ENCODE data around the gene PRIM1.
"Not testable (repeated sequence)": the region's sequence is repeated elsewhere in the genome, so short reads cannot be mapped to it uniquely, and the experiment has no call there.

PRIM1 gene

DNA sequence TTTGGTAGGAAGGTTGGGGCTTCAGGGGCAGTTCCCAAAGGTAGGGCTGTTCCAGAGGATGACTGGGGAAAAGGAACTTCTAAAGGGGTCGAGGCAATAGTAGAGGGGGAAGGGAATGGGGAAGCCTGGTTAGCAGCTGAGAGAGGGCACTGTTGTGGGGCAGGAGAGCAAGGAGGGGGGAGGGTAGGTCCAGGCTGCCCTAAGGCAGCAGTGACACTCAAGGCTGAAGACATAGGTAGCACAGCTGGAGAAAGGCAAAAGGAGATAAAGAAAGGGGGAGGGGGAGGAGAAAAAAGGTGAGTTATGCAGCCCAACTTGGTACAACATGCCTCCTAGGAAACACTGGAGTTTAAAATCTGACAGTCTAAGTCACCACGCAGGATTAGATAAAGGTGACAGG is 30.9 kb downstream of the PRIM1 start:
- FAIRE-seq, result no peak
- no peak for DNase-seq (ENCODE audit: extremely low spot score, insufficient read length, low read depth)

DNA sequence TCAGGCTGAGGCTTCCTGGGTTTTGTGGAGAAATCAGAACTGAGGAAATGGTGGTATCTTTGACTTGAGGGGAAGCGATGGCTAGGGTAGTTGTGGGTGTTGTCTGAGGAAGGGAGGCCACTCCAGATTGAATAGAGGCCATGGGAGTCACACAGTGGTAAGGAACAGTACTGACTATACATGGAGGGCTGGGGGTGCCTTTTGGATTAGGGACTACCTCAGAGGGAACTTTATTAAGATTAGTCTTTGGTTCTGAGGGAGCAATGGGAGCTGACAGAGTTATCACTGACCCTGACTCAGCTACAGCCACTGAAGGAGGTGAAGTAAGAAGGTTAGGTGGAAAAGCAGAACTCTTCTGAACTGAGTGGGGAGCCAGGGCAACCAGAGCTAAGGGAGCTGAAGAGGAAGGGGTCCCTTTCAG is 31.4 kb downstream of the PRIM1 start:
- no peak for FAIRE-seq
- DNase-seq (ENCODE audit: extremely low spot score, insufficient read length, low read depth), result no peak

DNA sequence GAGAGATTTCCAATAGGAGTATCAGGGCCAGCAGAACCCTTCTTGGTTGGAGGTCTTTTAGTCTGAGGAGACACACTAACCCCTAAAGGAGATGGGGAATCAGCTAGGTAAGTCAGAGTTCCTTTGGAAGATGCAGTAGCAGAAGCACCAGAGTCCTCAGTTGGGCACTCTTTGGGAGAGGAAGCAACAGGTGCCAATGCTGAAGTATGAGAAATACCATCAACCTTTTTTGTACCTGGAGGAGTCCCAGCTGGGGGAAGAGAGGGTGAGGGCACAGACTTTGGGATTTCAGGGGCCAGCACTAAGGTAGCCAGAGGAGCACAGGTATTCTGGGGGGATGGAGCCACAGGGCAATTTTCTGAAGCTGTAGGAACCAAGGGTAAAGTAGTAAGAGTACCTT is 33.1 kb downstream of the PRIM1 start:
- DNase-seq (ENCODE audit: extremely low spot score, insufficient read length, low read depth), result no peak
- no peak for FAIRE-seq

DNA sequence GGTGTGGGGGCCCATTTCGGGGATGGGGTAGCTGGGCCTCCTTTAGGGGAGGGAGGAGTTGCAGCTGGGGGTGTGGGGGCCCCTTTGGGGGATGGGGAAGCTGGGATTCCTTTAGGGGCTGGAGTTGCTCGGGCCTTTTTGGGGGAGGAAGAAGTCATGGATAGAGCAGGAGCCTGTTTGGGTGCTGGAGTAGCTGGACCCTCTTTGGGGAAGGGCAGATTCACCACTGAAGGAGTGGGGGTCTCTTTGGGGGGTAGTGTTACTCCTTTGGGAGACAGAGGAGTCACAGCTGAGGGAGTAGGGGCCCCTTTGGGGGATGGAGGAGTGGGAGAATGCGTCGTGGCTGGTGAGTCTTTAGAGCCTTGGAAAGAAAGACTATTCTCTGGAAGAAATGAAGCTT is 33.5 kb downstream of the PRIM1 start:
- no peak for FAIRE-seq
- DNase-seq (ENCODE audit: extremely low spot score, insufficient read length, low read depth), result no peak

DNA sequence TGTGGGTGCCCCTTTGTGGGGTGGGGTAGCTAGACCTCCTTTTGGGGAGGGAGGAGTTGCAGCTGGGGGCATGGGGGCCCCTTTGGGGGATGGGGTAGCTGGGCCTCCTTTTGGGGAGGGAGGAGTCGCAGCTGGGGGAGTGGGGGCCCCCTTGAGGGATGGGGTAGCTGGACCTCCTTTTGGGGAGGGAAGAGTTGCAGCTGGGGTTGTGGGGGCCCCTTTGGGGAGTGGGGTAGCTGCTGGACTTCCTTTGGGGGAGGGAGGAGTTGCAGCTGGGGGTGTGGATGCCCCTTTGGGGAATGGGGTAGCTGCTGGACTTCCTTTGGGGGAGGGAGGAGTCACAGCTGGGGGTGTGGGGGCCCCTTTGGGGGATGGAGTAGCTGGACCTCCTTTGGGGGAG is 34.0 kb downstream of the PRIM1 start:
- no peak for DNase-seq (ENCODE audit: extremely low spot score, insufficient read length, low read depth)
- no peak for FAIRE-seq

DNA sequence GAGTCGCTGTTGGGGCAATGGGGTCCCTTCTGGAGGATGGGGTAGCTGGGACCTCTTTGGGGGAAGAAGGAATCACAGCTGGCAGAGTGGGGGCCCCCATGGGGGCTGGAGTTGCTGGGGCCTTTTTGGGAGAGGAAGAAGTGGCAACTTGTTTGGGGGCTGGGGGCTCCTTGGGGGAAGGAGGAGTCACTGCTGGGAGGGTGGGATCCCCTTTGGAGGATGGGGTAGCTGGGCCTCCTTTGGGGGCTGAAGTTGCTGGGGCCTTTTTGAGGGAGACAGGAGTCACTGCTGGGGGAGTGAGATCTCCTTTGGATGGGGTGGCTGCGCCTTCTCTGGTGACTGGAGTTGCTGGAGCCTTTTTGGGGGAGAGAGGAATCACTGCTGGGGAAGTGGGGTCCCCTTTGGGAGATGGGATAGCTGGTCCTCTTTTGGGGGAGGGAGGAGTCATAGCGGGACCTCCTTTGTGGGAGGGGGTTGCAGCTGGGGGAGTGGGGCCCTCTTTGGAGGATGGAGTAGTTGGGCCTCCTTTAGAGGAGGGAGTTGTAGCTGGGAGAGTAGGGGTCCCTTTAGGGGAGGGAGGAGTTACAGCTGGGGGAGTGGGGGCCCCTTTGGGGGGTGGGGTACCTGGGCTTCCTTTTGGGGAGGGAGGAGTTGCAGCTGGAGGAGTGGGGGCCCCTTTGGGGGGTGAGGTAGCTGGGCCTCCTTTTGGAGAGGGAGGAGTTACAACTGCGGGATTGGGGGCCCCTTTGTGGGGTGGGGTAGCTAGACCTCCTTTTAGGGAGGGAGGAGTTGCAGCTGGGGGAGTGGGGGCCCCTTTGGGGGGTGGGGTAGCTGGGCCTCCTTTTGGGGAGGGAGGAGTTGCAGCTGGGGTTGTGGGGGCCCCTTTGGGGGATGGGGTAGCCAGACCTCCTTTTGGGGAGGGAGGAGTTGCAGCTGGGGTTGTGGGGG is 34.9 kb downstream of the PRIM1 start:
- DNase-seq (ENCODE audit: extremely low spot score, insufficient read length, low read depth) (no peak), FAIRE-seq (no peak)

DNA sequence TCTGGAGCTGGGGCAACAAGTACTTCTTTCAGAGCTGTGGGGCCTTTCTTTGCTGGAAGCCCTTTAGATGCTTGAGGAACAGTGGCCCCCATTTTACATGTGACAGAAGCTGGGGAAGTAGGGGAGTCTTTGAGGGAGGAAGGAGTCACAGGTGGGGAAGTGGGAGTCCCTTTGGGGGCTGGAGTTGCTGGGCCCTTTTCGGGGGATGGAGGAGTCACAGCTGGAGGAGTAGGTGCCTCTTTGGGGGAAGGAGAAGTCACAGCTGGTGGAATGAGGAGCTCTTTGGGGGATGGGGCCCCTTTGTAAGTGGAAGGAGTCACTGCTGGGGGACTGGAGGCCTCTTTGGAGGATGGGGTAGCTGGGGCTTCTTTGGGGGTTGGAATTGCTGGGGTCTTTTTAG is 35.7 kb downstream of the PRIM1 start:
- FAIRE-seq, result no peak
- DNase-seq (ENCODE audit: extremely low spot score, insufficient read length, low read depth), result no peak

DNA sequence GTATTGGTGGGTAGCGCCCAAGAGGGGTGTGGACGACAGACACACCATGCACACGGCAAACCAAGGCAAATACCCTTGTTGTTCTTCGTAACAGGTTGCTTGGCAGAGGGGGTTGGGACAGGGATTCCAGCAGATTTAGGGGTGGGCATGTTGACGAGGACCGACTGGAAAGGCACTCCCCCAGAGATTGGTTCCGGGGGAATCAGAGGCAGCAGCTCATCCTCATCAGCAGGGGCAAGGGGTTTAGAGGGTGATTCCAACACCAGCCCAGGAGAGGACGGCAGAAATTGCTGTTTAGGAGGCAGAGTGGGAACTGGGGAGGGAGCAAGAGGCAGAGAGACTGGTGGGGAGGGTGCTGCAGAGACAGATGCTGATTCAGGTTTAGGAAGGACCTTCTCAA is 36.3 kb downstream of the PRIM1 start:
- FAIRE-seq (no peak), DNase-seq (ENCODE audit: extremely low spot score, insufficient read length, low read depth) (no peak)

DNA sequence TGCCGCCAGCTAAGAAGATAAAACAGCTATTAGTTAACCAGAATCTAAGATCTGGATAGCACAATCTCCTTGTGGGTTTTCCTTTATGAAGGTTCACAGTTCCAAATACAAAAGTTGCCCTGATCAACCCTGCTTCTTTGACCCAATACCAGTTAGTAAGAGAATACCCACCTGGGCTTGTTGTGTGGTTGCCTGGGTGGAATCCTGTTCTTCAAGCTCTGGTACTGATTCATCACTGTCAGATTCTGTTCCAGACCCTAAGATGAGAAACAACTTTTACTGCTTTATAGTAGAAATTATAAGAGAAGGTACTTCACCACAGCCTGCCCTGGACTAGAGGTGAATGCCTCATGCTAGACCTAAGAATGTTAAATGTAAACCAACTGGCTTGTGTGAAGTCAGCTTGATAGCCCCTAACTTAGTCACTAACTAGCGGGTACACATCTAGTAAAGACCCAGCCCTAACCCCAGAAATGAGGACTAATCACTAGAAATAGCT is 37.6 kb downstream of the PRIM1 start:
- FAIRE-seq, result no peak

DNA sequence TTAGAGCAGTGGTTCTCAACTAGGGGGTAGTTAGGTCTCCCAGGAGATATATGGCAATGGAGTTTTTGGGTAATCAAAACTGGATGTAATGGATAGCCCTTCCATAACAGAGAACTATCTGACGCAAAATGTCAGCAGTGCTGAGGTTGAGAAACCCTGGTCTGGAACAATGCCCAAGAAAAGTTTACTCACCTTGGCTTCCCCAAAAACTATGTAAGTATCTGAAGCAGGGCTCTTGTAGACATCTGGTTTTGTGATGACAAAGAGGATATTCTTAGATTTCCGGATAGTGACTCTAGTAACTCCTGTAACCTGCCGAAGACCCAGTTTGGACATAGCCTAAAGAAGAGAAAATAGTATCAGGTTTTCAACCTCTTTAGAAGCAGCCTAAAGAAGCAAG is 38.8 kb downstream of the PRIM1 start:
- FAIRE-seq (no peak), DNase-seq (ENCODE audit: extremely low spot score, insufficient read length, low read depth) (no peak)

More for the DNA sequence above, 37.6 kb downstream of the PRIM1 start:
- DNase-seq (ENCODE audit: extremely low spot score, insufficient read length, low read depth), result no peak

DNA sequence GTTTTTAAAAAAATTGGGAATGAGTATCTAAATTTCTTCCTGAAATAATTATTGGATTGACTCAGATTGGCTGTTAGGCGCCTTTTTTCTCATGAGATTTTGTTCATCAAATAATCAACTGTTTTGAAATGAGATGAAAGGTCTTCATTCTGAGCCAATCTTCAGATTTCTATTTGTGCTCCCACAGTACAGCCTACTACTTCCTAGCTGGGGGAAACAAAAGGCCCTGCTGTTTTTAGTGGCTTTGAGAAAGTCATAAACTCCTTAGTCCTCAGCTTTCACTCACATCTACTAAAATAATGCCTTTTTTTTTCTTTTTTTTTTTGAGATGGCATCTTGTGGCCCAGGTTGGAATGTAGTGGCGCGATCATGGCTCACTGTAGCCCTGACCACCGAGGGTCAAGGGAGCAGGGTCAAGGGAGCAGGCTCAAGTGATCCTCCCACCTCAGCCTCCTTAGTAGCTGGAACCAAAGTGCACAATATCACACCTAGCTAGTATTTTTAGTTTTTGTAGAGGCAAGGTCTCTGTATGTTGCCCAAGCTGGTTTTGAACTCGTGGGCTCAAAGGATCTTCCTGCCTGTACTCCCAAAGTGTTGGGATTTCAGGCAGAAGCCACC is 42.3 kb downstream of the PRIM1 start:
- FAIRE-seq, result no peak
- no peak for DNase-seq (ENCODE audit: extremely low spot score, insufficient read length, low read depth)

DNA sequence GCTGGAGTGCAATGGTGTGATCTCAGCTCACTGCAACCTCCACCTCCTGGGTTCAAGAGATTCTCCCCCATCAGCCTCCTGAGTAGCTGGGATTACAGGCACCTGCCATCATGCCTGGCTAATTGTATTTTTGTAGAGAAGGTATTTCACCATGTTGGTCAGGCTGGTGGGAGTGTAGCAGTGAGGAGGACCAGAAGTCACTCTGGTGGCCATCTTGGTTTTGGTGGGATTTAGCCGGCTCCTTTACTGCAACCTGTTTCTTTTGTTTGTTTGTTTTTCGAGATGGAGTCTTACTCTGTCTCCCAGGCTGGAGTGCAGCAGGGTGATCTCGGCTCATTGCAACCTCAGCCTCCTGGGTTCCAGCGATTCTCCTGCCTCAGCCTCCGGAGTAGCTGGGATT is 47.6 kb downstream of the PRIM1 start:
- not testable (repeated sequence) for FAIRE-seq; DNase-seq (ENCODE audit: extremely low spot score, insufficient read length, low read depth)

DNA sequence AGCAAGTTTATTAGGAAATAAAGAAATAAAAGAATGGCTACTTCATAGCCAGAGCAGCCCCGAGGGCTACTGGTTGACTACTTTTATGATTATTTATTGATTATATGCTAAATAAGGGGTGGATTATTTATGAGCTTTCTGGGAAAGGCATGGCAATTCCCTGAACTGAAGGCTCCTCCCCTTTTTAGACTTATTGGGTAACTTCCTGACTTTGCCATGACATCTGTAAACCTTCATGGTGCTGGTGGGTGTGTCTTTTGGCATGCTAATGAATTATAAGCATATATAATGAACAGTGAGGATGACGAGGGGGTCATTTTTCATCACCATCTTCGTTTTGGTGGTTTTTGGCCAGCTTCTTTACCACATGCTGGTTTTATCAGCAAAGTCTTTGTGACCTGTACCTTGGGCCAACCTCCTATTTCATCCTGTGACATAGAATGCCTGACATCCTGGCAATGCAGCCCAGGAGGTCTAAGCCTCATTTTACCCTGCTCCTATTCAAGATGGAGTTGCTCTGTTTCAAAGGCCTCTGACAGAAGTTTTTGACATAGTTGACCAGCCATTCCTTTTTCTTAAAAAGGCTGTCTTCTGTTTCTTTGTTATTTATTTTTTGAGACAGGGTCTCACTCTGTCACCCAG is 53.0 kb downstream of the PRIM1 start:
- FAIRE-seq, result no peak
- DNase-seq (ENCODE audit: extremely low spot score, insufficient read length, low read depth), result no peak

DNA sequence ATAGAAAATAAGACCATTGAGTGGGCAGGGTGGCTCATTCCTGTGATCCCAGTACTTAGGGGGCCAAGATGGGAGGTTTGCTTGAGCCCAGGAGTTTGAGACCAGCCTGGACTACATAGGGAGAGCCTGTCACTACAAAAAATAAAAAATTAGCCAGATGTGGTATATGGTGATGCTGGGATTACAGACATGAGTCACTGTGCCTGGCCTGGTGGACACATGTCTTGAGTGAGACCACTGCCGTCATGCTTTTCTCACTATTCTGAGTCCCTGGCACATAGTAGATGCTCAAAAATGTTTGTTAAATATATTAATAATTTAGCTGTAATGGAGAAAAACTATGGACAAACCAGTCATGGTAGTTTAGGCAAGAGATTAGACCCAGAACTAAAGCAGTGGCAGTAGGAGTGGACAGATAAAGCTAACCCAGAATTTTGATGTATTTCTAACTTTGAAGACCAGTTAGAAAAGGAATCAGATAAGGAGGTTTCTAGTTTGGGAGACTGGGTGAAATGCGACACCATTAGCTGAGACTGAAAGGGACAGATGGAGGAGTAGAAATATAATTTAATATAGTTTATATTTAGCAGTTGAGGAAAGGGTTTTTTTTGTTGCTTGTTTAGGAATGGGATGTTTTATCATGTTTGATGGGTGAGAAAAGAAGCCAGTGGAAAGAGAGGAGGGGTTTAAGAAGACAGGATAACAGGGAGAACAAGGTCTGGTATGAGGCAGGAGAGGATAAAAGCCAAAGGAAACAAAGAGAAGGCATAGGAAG is 56.6 kb downstream of the PRIM1 start:
- FAIRE-seq, result no peak
- DNase-seq (ENCODE audit: extremely low spot score, insufficient read length, low read depth), result no peak

DNA sequence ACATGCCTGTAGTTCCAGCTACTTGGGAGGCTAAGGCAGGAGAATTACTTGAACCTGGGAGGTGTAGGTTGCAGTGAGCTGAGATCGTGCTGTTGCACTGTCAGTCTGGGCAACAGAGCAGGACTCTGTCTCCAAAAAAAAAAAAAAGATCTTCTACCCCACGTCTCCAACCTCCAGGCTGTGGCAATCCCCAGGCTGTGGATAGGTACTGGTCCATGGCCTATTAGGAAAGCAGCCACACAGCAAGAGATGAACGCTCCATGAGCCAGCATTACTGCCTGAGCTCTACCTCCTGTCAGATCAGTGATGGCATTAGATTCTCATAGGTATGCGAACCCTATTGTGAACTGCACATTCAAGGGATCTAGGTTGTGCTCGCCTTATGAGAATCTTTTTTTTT is 58.0 kb downstream of the PRIM1 start:
- no peak for DNase-seq (ENCODE audit: extremely low spot score, insufficient read length, low read depth)
- no peak for FAIRE-seq

DNA sequence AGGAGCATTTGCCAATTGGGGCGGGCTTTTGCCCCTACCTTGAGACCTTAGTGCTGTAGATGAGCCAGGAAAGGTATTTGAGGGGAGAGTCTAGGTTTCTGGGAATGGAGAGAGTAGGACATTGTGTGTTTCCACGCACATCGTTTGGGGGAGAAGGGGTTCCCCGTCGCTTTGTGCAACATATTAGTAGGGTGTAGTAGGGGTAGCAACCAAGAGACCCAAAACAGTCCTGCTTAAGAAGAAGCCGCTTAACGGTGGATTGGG is 63.3 kb downstream of the PRIM1 start:
- FAIRE-seq (no peak), DNase-seq (ENCODE audit: extremely low spot score, insufficient read length, low read depth) (no peak)

DNA sequence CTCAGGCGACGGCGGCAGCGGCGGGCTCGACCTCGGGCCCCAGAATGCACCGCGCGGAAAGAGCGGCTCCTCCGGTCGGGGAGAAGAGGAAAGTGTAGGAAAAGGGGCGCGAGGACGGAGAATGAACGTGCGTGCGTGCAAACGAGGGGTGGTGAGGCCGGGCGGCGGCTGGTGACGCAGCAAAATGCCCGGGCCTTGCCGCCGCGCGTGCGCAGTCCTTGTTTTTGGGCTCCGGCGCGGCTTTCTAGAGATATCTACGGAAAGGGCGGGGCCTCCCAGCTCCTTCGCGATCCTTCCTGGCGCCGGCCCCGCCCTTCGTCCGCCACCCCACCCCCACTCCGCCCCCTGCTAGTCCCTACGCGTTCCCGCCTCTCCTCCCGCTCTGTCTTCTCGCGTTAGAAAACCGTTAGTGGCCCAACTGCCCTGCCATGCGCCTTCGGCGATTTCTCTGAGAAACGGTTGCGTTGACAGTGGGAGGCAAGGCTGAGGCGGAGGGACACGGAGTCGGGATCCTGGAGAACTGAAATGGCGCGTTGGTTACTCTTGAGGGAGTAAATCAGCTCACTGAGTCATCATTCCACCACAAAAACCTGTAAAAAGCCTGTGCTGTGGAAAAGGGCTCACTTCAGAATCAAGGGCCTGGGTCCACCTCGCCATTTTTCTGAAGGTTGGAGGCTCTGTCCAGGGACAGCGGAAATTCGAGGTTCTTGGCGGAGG is 63.8 kb downstream of the PRIM1 start, which contains the start of gene PTGES3:
PTGES3 (minus strand) TSS at position 156 of the 717 bp plus-strand sequence. CDS start 285 bp downstream, outside the sequence.
- peak; percentile 97 for FAIRE-seq
- peak; percentile 84 for DNase-seq (ENCODE audit: extremely low spot score, insufficient read length, low read depth)

DNA sequence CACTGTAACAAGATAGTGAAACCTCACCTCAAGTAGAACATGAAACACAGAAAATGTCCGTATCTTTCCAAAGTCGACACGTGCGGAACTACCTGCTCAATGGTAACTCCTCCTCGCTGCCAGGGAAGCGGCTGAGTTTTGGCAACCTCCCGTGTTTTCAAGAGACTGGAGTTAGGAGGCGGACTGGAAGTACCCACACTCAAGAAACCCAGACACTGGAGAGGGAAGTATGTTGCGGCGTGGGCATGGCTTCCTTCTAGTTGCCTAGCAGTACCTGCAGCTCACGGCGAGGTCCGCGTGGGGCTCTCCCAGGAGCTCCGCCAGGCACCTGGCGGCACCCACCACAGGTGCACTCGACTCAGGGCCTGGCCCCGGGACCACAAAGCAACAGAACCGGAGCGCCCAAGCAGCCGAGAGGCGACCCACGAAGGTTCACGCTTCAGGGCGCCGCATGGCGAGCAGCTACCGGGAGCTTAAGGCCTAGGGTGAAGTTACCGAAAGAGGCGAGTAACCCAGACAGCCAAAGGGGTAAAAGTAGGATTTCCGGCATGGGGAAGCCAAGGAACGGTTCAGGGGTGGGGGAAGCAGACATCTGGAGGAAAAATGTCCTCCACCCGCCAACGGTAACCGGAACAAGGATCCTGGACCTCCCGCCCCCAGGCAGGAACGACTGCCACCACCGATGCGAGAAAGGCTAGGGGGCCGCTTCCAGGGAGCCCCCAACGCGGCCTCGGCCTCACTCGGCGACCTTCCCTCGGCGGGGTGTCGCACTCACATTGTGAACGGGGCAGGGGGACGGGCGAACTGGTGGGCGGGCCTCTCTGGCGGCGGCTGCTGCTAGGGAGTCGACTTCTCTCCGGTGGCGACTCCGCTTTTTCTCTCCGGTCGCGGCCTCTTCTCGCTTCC is 64.6 kb downstream of the PRIM1 start:
- FAIRE-seq (no peak), DNase-seq (ENCODE audit: extremely low spot score, insufficient read length, low read depth) (no peak)

Measured in GM18507 (cell line).